ENCODE results near the gene KRT86. TPM values are rescaled to one million over a fixed set of nuclear protein-coding genes. Genes with fewer than 3 reads are reported as not detected.

The KRT86 gene
- polyA plus RNA-seq, 1 of the 3 experiments (the other 2 are of a cell fraction), result 0.56 TPM

DNA sequence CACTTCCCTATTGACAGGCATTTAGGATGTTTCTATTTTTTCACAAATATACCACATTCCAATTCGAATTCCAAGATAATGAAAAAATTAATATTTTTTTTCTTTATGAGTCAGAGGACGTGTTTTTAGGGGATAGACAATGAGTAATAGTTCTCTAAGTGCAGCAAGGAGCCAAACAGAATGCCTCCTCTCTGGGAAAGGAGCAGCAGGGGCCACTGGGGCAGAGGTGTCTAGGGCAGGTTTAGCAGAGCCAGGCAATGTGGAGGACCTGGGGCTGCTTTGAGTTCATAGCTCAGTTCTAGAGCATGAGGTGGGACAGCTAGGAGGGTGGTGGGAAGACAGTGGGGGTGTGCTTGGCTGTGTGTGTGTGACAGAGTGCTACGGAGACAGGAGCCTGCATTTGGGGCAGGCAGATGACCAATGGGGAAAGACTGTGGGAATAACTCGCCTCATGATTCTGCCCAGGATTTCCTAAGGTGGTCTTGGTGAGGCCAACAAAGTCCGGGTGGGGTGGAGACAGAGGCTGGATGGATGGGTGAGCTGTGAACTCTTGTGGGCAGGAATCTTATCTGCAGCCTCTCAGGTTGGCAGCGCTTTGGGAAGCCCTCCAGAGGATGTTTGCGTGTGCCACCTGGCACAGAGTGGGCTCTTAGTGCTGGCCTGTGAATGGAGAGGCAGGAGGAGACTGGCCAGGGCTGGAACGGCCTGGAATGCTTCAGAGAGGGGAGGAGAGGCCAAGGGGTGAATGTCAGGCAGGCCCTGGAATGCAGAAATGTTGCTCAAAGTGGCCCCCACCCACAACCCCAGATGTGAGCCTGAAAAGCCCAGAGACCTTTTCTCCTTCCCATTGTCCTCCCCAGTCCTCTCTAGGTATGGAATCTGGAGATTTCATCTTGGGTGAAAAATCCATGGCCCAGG is 43.8 kb upstream of the KRT86 start:
- H3K27ac ChIP-seq (ENCODE audit: low read depth in 2 of 2, low read length in 1 of 2), result peak overlapping the region; percentile 1 to 97; a peak in 3 of 4 replicates
- no peaks in the 10 kb centered on the region for H3K9me2 ChIP-seq
- no peaks in the 10 kb centered on the region for H3K27me3 ChIP-seq (ENCODE audit: insufficient read depth)
- ChIA-PET POLR2A (no interaction called here), CTCF (interaction anchor here (0.8 to 2.3 kb wide), 7 partner anchors 8 to 97 kb away, joined by 3 to 9 read pairs (median 3); no protein-coding TSS in a partner anchor)
- peak overlapping the region; percentile 86 for H3K9ac ChIP-seq
- no peaks in the 10 kb centered on the region for H4K20me1 ChIP-seq (ENCODE audit: insufficient read depth)
- H3K36me3 ChIP-seq (replicated peaks in 1 of 2; ENCODE audit: control insufficient read depth in 1 of 2, insufficient read depth in 2 of 2, low read length in 1 of 2), result no peaks in the 10 kb centered on the region
- peak overlapping the region; percentile 76 for H3K4me2 ChIP-seq
- H2AFZ ChIP-seq (ENCODE audit: low read depth), result no peak overlapping the region
- peak; percentile 23 for DNase-seq
- 22% methylated on average over 8 of the region's 8 CpGs for WGBS (ENCODE audit: low lambda C conversion rate)
- TF ChIP-seq, protein P1, sequence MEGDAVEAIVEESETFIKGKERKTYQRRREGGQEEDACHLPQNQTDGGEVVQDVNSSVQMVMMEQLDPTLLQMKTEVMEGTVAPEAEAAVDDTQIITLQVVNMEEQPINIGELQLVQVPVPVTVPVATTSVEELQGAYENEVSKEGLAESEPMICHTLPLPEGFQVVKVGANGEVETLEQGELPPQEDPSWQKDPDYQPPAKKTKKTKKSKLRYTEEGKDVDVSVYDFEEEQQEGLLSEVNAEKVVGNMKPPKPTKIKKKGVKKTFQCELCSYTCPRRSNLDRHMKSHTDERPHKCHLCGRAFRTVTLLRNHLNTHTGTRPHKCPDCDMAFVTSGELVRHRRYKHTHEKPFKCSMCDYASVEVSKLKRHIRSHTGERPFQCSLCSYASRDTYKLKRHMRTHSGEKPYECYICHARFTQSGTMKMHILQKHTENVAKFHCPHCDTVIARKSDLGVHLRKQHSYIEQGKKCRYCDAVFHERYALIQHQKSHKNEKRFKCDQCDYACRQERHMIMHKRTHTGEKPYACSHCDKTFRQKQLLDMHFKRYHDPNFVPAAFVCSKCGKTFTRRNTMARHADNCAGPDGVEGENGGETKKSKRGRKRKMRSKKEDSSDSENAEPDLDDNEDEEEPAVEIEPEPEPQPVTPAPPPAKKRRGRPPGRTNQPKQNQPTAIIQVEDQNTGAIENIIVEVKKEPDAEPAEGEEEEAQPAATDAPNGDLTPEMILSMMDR (IDR thresholded peaks at IDR 0.05), result no peak
- TF ChIP-seq NRF1 (IDR thresholded peaks at IDR 0.05; ENCODE audit: low read depth, low read length) (no peak), FOXJ3 (CRISPR knock-in tag; IDR thresholded peaks at IDR 0.05) (no peak), YY1 (IDR thresholded peaks at IDR 0.05; ENCODE audit: low read depth) (0 out of 2 replicates have a peak, but pooled peaks have one; percentile 22), FOSL2 (IDR thresholded peaks at IDR 0.05; ENCODE audit: borderline replicate concordance, low read depth) (peak; percentile 97), POLR2AphosphoS5 (IDR thresholded peaks at IDR 0.05; ENCODE audit: low read depth, low read length) (peak; percentile 56; the same call in 1 of the 2 replicates), RXRA (IDR thresholded peaks at IDR 0.05; ENCODE audit: borderline replicate concordance, low read depth) (peak; percentile 88), JUND (IDR thresholded peaks at IDR 0.05) (peak; percentile 91), TEAD4 (IDR thresholded peaks at IDR 0.05; ENCODE audit: borderline replicate concordance, insufficient read depth) (peak; percentile 84), FOXM1 (IDR thresholded peaks at IDR 0.05; ENCODE audit: low read depth) (no peak), TCF12 (IDR thresholded peaks at IDR 0.05) (peak; percentile 78), EP300 (IDR thresholded peaks at IDR 0.05; ENCODE audit: borderline replicate concordance in 1 of 2, low read depth in 1 of 2, low read length in 1 of 2) (peak in 1 of 2 experiments; percentile 90; a peak in 2 of 4 replicates), NFIC (IDR thresholded peaks at IDR 0.05; ENCODE audit: borderline replicate concordance) (peak; percentile 66), MEF2A (IDR thresholded peaks at IDR 0.05; ENCODE audit: borderline replicate concordance, low read depth) (peak; percentile 81), TAF1 (IDR thresholded peaks at IDR 0.05; ENCODE audit: borderline replicate concordance, low read depth, low read length) (peak; percentile 23; the same call in 1 of the 2 replicates), GATA2 (CRISPR knock-in tag; IDR thresholded peaks at IDR 0.05) (no peak)
- TF ChIP-seq, protein P2, sequence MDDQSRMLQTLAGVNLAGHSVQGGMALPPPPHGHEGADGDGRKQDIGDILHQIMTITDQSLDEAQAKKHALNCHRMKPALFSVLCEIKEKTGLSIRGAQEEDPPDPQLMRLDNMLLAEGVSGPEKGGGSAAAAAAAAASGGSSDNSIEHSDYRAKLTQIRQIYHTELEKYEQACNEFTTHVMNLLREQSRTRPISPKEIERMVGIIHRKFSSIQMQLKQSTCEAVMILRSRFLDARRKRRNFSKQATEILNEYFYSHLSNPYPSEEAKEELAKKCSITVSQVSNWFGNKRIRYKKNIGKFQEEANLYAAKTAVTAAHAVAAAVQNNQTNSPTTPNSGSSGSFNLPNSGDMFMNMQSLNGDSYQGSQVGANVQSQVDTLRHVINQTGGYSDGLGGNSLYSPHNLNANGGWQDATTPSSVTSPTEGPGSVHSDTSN (IDR thresholded peaks at IDR 0.05), result peak; percentile 68
- TF ChIP-seq, protein P3, sequence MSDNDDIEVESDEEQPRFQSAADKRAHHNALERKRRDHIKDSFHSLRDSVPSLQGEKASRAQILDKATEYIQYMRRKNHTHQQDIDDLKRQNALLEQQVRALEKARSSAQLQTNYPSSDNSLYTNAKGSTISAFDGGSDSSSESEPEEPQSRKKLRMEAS (IDR thresholded peaks at IDR 0.05; ENCODE audit: low read depth), result no peak
- peaks cover 0 to 19% of the 10 kb centered on the region in 2 experiments; a peak in 3 of 4 replicates for H3K4me1 ChIP-seq (ENCODE audit: control insufficient read depth in 1 of 2, insufficient read depth in 2 of 2, low read depth in 1 of 2, low read length in 1 of 2)
- H3K79me2 ChIP-seq (ENCODE audit: insufficient read depth), result no peaks in the 10 kb centered on the region
- no peaks in the 10 kb centered on the region for H3K9me3 ChIP-seq
- H3F3A ChIP-seq (replicated peaks; ENCODE audit: insufficient read depth), result peaks cover 30% of the 10 kb centered on the region
- H3K4me3 ChIP-seq (ENCODE audit: low read depth in 2 of 2, low read length in 1 of 2), result no peak overlapping the region
